HG02610 (cell line): ENCODE results near the gene SNX30.

ENCODE experiments used
- ATAC-seq: cut with Tn5 transposase; IDR thresholded peaks from one replicate; pipeline ENCODE4 v1.9.1; 2021; ENCODE audit warnings: mild to moderate bottlenecking, moderate library complexity; ENCODE audit not compliant: unreplicated experiment

Gene SNX30

GRCh38 chr9:112853882-112854585, 103.5 kb downstream of the SNX30 start:
- ATAC-seq = no peak

- no peak for ATAC-seq
Measured at GRCh38 chr9:112854657-112855056, 104.1 kb downstream of the SNX30 start.

- ATAC-seq = no peak
Measured at GRCh38 chr9:112856200-112856599, 105.6 kb downstream of the SNX30 start.

DNA sequence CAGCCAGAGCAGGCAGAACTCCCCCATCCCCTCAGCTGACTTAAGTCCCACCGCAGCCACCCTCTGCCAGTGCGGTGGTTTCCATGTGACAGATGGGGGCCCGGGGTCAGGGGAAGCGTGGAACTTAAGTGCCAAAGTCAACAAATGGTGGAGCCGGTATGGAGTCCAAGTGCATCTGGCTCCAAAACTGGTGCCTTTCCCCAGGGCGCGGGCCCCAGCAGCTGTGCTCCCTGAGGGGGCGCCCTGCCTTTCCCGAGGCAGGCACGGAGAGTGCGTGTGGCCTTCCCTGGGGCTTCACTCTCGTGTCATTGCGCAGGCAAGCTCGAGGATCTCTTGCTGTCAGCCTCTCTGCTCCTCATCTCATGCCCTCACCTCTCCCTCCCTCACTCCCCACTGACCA, 106.3 kb downstream of the SNX30 start:
- no peak for ATAC-seq

DNA sequence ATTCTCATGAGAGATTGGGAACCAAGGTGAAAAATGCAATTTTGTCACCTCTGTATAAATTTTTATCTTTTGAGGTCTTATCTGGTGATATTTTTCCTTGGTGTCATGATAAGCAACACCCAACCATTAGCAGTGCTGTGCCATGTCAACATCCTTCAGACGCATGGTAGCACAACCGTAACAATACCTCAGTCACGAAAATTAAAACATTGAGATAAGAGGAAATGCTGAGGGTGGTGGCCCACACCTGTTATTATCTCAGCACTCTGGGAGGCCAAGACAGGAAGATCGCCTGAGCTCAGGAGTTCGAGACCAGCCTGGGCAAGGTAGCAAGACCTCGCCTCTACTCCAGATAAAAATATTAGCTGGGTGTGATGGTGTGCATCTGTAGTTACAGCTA, 107.4 kb downstream of the SNX30 start:
- no peak for ATAC-seq

GRCh38 chr9:112858625-112859147, 108.1 kb downstream of the SNX30 start:
- peak; percentile 76 for ATAC-seq

DNA sequence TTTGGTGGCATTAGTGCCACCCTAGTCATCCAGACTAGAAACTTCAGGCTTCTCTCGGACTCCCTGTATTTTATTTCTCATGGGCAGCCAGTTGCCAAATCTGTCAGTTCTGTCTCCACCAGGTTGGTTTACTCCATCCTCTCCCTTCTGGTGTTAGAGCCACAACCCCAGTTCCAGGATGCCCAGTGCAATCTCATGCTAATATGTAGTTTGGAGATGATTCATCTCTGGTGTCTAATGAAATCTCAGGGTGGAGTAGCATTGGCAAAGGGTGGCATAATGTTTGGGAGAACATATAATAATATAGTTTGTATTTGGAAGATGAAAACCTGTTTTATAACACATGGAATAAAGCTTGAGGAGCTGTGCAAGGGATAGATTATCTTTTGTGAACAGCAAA, 109.9 kb downstream of the SNX30 start:
- ATAC-seq = no peak

DNA sequence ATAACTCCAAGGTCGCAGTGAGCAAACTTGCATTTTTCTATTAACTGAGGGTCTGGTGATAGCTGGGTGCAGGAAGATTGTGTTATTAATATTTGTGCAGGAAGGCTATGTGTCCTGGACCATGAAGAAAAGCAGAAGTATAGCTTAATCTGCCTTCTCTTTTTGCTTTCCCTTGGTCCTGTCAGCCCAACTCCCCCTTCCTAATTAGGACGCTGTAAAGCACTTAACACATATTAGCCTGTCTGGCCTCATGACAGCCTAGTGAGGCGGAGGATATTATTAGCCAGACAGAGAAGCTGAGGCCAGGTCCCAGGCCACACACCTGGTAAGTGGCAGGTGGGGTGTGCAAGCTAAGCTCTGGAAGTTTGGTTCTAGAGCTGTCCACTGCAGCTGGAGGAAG, 110.6 kb downstream of the SNX30 start:
- no peak for ATAC-seq

- ATAC-seq = no peak
Measured at GRCh38 chr9:112861638-112862555, 111.3 kb downstream of the SNX30 start.

DNA sequence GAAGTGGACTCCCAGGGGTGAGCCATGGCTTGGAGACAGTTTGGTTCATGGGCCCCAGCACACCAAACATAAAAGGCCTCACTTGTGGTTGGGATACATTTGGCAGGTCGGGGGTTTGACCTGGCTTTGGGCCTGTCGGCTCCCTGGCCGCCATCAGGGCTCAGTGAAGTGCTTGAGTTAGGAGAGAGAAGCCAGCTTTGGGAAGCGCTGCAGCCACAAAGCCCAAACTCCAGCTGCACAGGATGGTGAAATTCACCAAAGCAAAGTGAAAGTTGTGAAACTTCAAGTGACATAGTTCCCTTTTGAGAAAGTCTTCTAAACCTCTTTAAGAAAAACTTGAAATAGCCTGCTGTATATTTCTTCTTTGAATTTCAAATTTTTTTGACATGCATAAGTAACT, 112.7 kb downstream of the SNX30 start:
- ATAC-seq = no peak

DNA sequence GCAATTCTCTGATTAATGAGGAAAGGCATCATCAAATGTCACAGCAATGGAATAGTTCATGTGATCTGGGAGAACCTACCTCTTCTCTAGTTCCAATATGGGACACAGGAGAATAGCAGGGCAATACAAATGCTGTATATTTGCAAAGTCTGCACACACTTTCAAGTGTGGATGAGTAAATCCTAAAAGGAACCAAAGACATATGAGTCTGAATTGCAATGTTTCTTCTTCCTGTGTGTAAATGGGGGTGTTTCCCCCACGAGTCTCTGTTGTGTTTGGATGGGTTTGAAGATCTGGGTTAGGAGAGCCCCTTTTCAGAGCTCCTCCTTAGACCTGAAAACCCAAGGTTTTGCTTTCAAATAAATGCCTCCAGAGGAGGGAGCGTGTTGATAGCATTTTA, 113.2 kb downstream of the SNX30 start:
- ATAC-seq = peak; percentile 55

- no peak for ATAC-seq
Measured at GRCh38 chr9:112864403-112864802, 113.8 kb downstream of the SNX30 start.

GRCh38 chr9:112864982-112865381, 114.4 kb downstream of the SNX30 start:
- ATAC-seq = no peak

DNA sequence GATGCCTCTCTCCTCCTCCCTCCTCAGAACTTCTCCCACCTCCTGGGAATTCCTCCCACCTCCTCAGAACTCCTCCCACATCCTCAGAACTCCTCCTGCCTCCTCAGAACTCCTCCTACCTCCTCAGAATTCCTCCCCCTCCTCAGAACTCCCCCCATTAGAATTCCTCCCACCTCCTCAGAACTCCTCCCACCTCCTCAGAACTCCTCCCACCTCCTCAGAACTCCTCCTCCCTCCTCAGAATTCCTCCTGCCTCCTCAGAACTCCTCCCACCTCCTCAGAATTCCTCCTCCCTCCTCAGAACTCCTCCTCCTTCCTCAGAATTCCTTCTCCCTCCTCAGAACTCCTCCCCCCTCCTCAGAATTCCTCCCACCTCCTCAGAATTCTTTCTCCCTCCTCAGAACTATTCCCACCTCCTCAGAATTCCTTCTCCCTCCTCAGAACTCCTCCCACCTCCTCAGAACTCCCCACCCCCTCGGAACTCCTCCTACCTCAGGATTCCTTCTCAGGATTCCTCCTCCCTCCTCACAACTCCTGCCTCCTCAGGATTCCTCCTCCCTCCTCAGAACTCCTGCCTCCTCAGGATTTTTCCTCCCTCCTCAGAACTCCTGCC, 116.2 kb downstream of the SNX30 start:
- no peak for ATAC-seq

DNA sequence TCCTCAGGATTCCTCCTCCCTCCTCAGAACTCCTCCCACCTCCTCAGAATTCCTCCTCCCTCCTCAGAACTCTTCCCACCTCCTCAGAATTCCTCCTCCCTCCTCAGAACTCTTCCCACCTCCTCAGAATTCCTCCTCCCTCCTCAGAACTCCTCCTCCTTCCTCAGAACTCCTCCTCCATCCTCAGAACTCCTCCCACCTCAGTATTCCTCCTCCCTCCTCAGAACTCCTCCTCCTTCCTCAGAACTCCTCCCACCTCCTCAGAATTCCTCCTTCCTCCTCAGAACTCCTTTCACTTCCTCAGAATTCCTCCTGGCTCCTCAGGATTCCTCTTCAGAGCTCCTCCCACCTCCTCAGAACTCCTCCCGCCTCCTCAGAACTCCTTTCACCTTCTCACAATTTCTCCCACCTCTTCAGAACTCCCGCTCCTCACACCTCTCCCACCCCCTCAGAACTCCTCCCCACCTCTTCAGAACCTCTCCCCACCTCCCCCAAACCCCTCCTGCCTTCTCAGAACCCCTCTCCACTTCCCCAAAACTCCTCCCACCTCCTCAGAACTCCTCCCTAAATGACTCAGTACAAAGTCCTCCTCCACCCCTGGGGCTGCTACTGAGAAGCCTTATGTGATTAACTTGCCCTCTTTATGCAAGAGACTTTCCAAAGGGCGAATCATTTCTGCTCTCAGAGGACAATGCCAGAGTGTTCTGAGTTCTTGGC, 116.9 kb downstream of the SNX30 start:
- ATAC-seq = no peak

GRCh38 chr9:112868461-112868860, 117.9 kb downstream of the SNX30 start:
- no peak for ATAC-seq

DNA sequence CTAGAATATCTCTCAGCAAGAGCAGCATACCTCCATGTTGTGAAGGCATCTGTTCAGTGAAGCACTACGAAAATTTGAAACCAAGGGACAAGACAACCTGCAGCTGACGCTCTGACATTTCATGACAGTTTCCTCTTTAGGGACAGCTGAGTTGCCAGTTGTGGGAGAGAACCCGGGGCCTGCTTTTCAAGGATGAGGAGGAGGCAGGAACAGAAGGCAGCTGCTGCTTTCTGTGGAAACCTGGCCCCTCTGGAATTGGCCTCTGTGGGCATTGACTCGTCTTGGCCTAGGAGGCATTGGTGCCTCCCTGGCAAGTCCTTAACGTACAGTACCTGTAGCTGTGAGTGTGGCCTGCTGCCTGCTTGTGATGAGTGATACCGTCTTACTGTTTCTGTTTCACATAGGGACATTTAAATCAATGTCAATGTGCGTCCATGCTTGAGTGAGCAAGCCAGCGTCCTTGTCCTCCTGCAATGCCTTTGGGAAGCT, 118.5 kb downstream of the SNX30 start:
- peak; percentile 65 for ATAC-seq

DNA sequence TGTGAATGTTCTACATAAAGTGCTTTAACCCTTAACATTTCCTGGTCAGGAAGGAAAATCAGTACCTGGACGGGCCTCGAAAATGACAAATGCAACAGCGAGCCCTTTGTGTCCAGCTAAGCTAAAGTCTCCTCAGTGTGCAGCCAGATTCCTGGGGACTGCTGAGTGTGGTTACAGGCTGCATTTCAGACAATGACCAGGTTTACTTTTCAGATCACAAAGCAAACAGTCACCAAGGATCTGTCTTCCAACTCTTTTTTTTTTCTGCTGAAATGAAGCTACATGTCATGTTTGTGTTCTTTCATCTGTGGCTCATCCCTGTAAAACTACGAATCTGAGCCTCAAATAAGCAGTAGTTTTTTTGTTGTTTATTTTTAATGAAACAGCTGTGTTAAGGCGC, 119.4 kb downstream of the SNX30 start:
- no peak for ATAC-seq

DNA sequence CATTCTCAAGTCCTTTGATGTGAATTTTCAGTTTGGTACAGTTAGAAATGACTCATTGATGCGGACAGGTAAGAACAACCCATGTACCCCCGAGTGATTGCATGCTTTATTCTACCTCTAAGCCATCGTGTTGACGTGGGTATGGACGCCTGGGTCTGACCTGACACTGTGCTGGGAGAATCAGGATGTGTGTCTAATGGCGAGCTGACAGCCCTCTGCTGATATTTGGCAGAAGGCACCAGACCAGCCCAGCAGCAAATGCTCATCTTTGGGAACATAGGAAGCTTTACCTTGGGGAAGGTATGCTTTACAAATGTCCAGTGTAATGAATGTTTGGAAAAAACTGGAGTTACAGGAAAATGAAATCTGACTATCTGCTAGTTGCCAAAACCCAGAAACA, 120.0 kb downstream of the SNX30 start:
- ATAC-seq = no peak

DNA sequence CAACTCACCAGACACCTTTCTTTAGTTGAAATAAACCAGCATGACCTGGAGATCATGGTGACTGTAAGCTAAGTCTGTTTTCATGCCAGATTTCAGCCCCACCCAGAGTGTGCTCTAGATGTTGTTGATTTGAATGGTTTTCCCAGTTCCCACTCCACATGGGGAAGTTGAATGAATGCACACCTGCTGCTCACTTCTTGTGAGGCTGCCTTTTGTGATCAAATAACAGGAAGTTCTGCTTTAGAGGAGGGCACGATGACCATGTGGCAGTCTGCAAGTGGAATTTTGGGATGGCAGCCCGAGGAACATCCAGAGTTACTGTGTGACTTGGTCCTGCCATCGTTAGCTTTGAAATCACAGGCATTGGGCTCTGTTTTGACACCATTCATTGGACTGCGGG, 121.5 kb downstream of the SNX30 start:
- no peak for ATAC-seq
